ENCODE measurements around the gene KRT75.

GRCh38 chr12:52437508-52437907, 3.3 kb upstream of the KRT75 start:
- TF ChIP-seq EZH2 (IDR thresholded peaks at IDR 0.05; ENCODE audit: borderline replicate concordance, low read depth, low read length, poor library complexity, severe bottlenecking) (no peak), CTCF (conservative IDR thresholded peaks at IDR 0.05; ENCODE audit: low read depth, low read length) (no peak)

All from A673 (cell line).